GM18858 (cell line): ENCODE measurements around the gene SCO2.

Source experiments
- ATAC-seq: cut with Tn5 transposase; IDR thresholded peaks from one replicate; pipeline ENCODE4 v1.9.1; 2021; ENCODE audit not compliant: unreplicated experiment

SCO2 gene

DNA sequence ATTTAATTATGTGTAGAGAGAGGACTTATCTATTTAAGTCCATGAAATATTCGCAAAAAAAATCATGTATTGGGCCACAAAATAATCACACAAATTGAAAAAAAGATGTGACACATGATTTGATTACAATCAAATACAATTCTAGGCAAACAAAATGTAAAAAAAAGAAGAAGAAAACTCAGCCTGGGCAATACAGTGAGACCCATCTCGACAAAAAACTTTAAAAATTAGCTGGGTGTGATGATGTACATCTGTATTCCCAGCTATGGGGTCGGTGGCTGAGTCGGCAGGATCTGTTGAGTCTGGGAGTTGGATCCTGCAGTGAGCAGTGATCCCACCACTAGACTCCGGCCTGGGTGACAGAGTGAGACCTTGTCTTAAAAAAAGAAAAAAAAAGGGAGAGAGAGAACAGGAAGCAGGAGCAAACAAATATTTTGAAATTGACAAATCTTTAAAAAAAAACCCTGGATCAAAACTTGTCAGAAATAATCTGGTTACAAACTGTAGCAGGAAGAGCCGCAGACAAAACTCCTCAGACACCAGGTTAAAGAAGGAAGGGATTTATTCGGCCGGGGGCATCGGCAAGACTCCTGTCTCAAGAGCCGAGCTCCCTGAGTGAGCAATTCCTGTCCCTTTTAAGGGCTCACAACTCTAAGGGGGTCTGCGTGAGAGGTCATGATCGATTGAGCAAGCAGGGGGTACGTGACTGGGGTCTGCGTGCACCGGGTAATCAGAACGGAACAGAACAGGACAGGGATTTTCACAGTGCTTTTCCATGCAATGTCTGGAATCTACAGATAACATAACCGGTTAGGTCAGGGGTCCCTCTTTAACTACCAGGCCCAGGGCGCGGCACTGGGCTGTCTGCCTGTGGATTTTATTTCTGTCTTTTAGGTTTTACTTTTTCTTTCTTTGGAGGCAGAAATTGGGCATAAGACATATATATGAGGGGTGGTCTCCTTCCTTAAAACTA is 7.7 kb upstream of the SCO2 start:
- no peak for ATAC-seq

DNA sequence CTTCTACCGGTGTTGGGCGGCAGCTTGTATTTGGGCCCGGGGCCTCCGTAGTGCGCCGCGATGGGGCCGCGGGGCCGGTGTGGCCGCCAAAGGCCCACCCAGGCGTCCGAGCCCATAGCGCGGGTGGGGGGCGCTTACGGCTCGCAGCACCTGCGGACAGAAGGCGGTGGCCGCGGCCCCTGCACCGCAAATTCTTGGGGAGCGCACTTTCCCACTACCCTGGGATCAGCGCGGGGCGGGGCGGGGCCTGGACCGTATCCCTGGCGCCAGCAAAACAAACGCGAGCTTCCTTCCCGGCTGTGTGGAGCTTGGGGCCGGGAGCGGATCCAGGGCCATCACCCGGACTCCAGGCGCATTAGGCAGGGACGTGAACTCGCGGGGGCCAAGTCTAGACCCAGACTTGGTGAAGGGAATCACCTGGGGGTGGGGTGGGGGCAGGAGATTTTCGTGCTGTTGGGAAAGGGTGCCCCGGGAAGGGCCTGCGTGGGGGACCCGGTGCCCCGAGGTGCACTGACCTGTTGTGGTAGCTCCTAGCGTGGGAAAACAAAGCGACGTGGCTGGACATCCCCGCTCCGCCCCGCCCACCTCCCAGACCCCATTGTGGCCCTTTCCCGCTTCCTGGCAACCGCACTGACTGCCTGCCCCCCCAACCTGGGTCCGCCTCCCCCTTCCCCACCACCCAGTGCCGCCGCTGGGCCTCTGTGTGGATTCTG is 6.7 kb upstream of the SCO2 start:
- no peak for ATAC-seq

- no peak for ATAC-seq
Measured at GRCh38 chr22:50531546-50531961, 6.2 kb upstream of the SCO2 start.

DNA sequence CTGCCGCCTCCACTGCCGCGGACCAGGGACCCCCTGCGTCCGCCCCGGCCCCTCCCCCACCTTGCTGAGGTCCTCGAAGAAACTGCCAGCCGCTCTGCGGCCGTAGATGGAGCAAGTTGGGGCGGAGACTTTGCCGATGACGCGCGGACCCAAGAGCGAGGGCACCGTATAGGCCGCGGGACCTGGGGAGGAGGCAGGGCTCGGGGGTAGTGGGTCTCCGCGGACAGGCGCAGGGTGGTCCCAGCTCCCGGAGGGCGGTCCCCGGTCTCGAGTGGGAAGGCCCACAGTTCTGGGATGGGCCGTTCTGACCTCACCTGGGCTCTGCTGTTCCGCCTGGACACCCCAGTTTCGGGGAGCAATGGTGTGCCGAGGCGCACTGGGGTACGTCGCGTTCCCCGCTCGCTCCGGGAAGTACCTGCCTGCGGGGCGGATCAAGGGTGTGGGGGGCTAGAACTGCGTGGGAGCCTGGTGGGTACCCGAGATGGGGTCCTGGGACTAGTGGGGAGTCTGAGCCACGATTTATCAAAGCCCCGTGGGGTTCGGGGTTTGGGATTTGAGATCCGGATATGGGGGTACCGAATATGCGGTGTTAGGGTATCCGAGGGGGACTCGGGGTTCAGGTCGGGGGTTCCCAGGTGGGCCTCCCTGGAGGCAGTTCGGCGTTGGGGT is 5.6 kb upstream of the SCO2 start:
- ATAC-seq: no peak

DNA sequence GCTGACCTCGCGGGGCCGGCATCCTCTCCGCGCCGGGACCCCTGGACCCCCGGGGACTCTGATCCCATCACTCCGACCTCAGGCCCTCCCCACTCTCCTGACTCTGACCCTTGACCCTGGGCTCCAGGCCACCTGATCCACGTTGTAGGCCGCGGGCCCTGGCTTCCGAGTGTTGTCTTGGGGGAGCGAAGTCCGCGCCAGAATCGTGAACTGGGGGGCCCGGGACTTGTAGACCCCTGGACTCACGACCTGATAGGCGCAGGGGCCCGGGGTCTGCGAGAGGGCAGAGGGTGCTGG is 5.1 kb upstream of the SCO2 start:
- ATAC-seq: no peak

DNA sequence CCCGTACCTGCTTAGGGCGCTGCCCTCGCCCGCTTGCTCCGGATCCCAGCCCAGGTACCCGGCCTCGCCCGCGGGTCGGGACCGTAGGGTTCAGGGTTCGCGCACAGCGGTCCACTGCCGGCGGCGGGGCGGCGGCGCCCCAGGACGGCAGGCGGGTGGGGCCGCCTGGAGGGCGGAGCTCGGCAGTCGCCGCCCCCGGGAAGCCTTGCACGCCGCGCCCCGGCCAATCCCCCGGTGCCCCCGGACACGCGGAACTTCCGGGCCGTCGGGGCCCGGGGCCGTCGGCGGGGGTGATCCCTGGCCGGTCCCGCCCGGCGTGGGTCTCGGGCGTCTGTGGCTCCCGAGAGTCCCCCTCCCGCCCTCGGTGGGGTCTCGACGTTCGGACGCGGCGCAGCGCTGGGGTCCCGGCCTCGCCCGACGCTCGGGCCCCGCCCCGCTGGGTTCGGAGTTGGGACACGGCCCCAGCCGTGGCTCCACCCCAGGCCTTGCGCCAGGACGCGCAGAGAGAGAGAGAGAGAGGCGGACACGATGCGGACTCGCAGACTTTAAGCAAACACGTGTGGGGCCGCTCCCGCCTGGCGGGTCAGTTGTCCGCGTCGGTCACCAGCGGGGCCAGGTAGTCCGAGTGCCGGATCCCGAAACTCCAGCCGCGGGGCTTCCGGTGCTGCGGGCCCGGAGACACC is 4.6 kb upstream of the SCO2 start, which contains the start of gene TYMP:
TSS of gene TYMP (minus strand) at position 116 of the 683 bp plus-strand sequence. CDS start 303 bp downstream, outside the sequence.
- ATAC-seq: no peak

- no peak for ATAC-seq
Measured at GRCh38 chr22:50529416-50529896, 4.1 kb upstream of the SCO2 start.

DNA sequence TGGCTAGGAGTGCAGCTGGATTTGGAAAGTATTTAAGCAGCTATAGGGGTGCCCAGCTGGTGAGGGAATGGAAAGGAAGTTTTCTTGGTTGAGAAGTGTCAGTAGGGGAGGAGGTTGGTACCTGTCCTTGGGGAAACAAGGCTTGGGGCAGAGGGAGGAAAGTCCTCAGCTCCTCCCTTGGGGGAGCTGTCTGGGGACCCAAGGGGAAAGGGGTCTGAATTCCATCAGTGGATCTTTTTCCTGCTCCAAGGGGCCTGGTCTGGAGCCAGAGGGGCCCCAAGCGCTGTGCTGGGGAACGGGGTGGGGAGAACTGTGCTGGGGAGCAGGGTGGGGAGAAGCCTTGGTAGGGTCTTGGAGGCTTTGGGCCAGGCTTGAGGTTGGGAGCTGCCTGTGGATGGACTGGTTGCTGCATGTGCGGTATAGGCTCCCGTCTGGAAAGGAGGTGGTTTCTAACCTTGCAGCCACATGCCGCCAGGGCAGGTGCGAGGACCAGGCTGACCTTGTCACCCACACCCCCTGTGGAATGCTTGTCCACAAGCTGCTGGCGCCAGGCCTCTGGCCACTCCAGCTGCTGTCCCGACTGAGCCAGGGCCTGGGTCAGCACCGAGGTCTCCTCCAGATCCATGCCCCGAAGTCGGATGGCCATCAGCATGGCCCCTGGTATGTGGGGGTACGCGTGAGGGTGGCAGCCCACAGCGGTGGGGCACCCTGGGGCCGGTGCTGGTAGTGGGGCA is 3.5 kb upstream of the SCO2 start:
- ATAC-seq: no peak

- no peak for ATAC-seq
Measured at GRCh38 chr22:50527921-50528681, 2.7 kb upstream of the SCO2 start.

GRCh38 chr22:50526834-50527801 is 1.7 kb upstream of the SCO2 start:
- no peak for ATAC-seq

DNA sequence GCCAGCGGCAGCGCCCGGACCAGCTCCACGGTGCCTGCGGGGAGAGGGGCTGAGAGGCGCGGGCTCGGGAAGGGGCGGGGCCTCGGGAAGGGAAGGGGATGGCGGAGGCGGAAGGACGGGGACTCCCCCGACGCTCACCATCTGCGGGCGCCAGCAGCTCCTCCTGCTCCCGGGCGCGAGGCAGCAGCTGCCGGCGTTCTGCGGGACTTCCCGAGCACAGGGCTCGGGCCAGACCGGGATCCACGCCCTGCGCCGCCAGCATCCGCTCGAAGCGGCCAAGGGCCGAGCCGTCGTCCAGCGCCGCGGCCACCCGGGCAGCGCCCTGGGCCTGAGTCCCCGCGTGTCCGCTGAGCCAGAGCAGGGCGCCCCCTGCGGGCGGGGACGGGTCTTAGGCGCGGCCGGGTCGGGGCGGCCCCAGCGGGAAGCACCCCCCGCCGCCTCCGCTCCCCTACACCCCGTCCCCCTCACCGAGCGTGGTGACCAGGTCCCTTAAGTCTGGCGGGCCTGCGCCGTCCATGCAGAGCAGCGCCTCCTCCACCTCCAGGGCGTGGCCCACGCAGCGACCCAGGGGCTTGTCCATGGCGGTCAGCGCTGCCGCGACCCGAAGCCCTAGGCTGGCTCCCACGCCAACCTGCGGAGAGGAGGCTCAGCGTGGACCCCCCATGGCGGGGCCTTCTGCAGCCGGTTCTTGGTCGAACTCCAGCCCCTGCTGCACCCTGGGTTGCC is 873 bp upstream of the SCO2 start:
- ATAC-seq: peak; percentile 18

- ATAC-seq: no peak
Measured at GRCh38 chr22:50525858-50526107, 385 bp upstream of the SCO2 start.

- no peak for ATAC-seq
Measured at GRCh38 chr22:50524676-50525103, 708 bp downstream of the SCO2 start.

GRCh38 chr22:50523806-50524675 is 1.4 kb downstream of the SCO2 start:
- ATAC-seq: no peak

GRCh38 chr22:50523458-50523805 is 2.0 kb downstream of the SCO2 start:
- ATAC-seq: no peak

- ATAC-seq: no peak
Measured at GRCh38 chr22:50522806-50523438, 2.5 kb downstream of the SCO2 start.
